PC-3 (cell line): ENCODE results near the gene SLC22A17. TPM values are rescaled to one million over a fixed set of nuclear protein-coding genes. Genes with fewer than 3 reads are reported as not detected.

Source experiments
- ATAC-seq: fragments of 200-7000 bp; cut with Tn5 transposase; 2 replicates; pipeline ENCODE4 v1.9.1; 2020; ENCODE audit warnings: mild to moderate bottlenecking, moderate library complexity
- BruUV-seq: library from RNA; stranded (reverse); fragments of 400-500 nt; replicated peaks from 2 replicates; lab custom pipeline; 2021; lab: Mats Ljungman, UMichigan
- CTCF ChIA-PET: fragments of 300-600 bp; sonication (Branson Sonifier 250); formaldehyde crosslinking; loops from one replicate; lab custom pipeline; 2022; ENCODE audit warnings: antibody characterized with exemption; lab: Charles Lee
- POLR2A ChIA-PET: fragments of 300-600 bp; sonication (Branson Sonifier 250); formaldehyde crosslinking; loops from one replicate; lab custom pipeline; 2022; ENCODE audit warnings: antibody characterized with exemption; ENCODE audit not compliant: unreplicated experiment; lab: Charles Lee
- DNase-seq: peaks from one replicate; pipeline ENCODE4 v3.0.0-alpha.2; 2015
- H2AFZ ChIP-seq: fragments of 300-600 bp; sonication (generic); 2 replicates; pipeline ENCODE4 v1.6.0; 2016; ENCODE audit warnings: antibody characterized with exemption, low read length
- H3F3A ChIP-seq: fragments of 300-600 bp; sonication (generic); one replicate; pipeline ENCODE4 v1.6.0; 2017; ENCODE audit warnings: antibody characterized with exemption, low read length, control low read depth, mild to moderate bottlenecking; ENCODE audit not compliant: unreplicated experiment
- H3K27ac ChIP-seq: fragments of 300-600 bp; sonication (generic); 2 replicates; pipeline ENCODE4 v1.5.1; 2016; ENCODE audit warnings: mild to moderate bottlenecking, low read length
- H3K27me3 ChIP-seq: fragments of 300-600 bp; sonication (generic); 2 replicates; pipeline ENCODE4 v1.6.1; 2016; ENCODE audit warnings: low read length, mixed read lengths
- H3K36me3 ChIP-seq: fragments of 300-600 bp; sonication (generic); 2 replicates; pipeline ENCODE4 v1.6.1; 2016; ENCODE audit warnings: low read depth, mixed run types, low read length, mixed read lengths
- H3K4me1 ChIP-seq: fragments of 300-600 bp; sonication (generic); 2 replicates; pipeline ENCODE4 v1.5.1; 2016; ENCODE audit warnings: low read length; ENCODE audit not compliant: insufficient read depth
- H3K4me2 ChIP-seq: fragments of 300-600 bp; sonication (generic); 2 replicates; pipeline ENCODE4 v1.6.0; 2016; ENCODE audit warnings: low read length
- H3K4me3 ChIP-seq: fragments of 300-600 bp; sonication (generic); 2 replicates; pipeline ENCODE4 v1.5.1; 2016; ENCODE audit warnings: mild to moderate bottlenecking, low read length, mixed read lengths
- H3K79me2 ChIP-seq: fragments of 300-600 bp; sonication (generic); 2 replicates; pipeline ENCODE4 v1.6.1; 2017; ENCODE audit warnings: low read length, mixed read lengths
- H3K9ac ChIP-seq: fragments of 300-600 bp; sonication (generic); 2 replicates; pipeline ENCODE4 v1.6.0; 2016; ENCODE audit warnings: mild to moderate bottlenecking, low read length
- H3K9me2 ChIP-seq: fragments of 300-600 bp; sonication (generic); replicated peaks from 2 replicates; pipeline ENCODE4 v1.6.1; 2016; ENCODE audit warnings: mixed run types, low read length, mixed read lengths
- H3K9me3 ChIP-seq: fragments of 300-600 bp; sonication (generic); 2 replicates; pipeline ENCODE4 v1.6.1; 2016; ENCODE audit warnings: low read length, mixed read lengths
- H4K20me1 ChIP-seq: fragments of 300-600 bp; sonication (generic); 2 replicates; pipeline ENCODE4 v1.6.1; 2016; ENCODE audit warnings: low read length, mixed read lengths
- CTCF ChIP-seq: fragments of 300-600 bp; sonication (generic); conservative IDR thresholded peaks from 2 replicates; pipeline ENCODE4 v1.5.1; 2017; ENCODE audit warnings: antibody characterized with exemption, low read depth, mild to moderate bottlenecking, low read length
- EZH2 ChIP-seq: fragments of 300-600 bp; sonication (generic); IDR thresholded peaks from one replicate; pipeline ENCODE4 v1.6.1; 2017; ENCODE audit warnings: antibody characterized with exemption, mild to moderate bottlenecking, low read length; ENCODE audit not compliant: unreplicated experiment
- EZH2phosphoT487 ChIP-seq: fragments of 300-600 bp; sonication (generic); IDR thresholded peaks from 2 replicates; pipeline ENCODE4 v1.6.1; 2018; ENCODE audit warnings: mild to moderate bottlenecking, antibody characterized with exemption, low read length, borderline replicate concordance
- intact Hi-C: fragments of 100-400 bp; cut with micrococcal nuclease; formaldehyde crosslinking; loops from 2 replicates; pipeline ENCODE4 v1.9.0; 2023
- total RNA-seq: library from RNA; depleted of rRNA; stranded (reverse); fragments of >200 nt; gene quantifications from 2 replicates; pipeline ENCODE4 v1.2.3, GENCODE V29; 2014

SLC22A17 gene
- total RNA-seq, 1 experiment from 2014 or later: 12.0 TPM

DNA sequence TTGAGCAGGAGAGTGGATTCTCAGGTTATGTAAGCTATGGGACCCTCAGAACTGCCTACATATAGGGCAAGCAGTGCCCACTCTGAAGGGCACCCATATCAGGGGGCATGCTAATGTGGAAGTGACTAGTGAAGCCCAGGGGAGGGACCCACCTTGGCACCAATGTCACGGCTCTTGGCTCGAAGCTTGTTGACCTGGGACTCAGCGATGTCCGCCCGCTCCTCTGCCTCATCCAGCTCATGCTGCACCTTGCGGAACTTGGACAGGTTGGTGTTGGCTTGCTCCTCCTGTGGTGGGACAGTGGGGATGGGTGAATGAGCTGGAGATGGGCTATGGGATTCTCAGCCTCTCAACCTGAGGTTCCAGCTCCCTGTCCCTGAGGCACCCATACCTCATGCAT lies 29.6 kb upstream of the SLC22A17 start:
- Histone ChIP-seq H3K4me1 (no peaks in the 10 kb centered on the region), H3K4me3 (no peak overlapping the region), H3K27ac (no peak overlapping the region), H3K9me3 (no peaks in the 10 kb centered on the region), H3K9me2 (no peaks in the 10 kb centered on the region), H3K9ac (no peak overlapping the region), H4K20me1 (no peaks in the 10 kb centered on the region), H3F3A (no peaks in the 10 kb centered on the region), H3K27me3 (peaks cover 45% of the 10 kb centered on the region), H3K36me3 (no peaks in the 10 kb centered on the region), H3K79me2 (no peaks in the 10 kb centered on the region), H2AFZ (no peak overlapping the region), H3K4me2 (no peak overlapping the region)
- no peak for DNase-seq
- POLR2A ChIA-PET: no interaction called here
- TF ChIP-seq CTCF: no peak
- TF ChIP-seq EZH2phosphoT487: no peak
- no peak for TF ChIP-seq EZH2
- CTCF ChIA-PET: no interaction called here
- BruUV-seq: no TSS peak
- intact Hi-C loops: no loop called here
- no peak for ATAC-seq

DNA sequence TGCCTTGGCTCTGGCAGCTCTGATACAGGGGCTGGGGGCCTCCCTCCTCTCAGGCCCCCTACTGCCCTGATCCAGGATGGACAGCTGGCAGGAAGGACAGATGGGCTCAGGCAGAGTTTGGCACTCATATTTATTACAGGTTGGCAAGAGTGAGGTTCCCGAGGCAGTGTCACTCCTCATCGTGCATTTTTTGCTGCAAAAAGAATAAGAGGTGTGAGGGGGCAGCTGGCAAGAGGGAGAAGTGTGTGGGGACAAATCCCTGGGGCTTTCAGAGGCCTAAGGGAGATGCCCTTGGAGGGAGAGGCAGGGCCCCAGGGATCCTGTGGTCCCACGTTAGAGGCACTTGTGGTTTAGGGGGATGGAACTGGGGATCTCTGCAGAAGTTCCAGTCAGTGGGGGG lies 29.2 kb upstream of the SLC22A17 start:
- Histone ChIP-seq H3K27ac (no peak overlapping the region), H3K9ac (no peak overlapping the region), H4K20me1 (no peaks in the 10 kb centered on the region), H3K9me3 (no peaks in the 10 kb centered on the region), H3F3A (no peaks in the 10 kb centered on the region), H2AFZ (no peak overlapping the region), H3K27me3 (peaks cover 41% of the 10 kb centered on the region), H3K36me3 (no peaks in the 10 kb centered on the region), H3K79me2 (no peaks in the 10 kb centered on the region), H3K4me2 (no peak overlapping the region), H3K4me1 (no peaks in the 10 kb centered on the region), H3K9me2 (no peaks in the 10 kb centered on the region), H3K4me3 (no peak overlapping the region)
- DNase-seq (no peak), ATAC-seq (no peak)
- BruUV-seq: no TSS peak
- TF ChIP-seq EZH2phosphoT487 (no peak), CTCF (no peak), EZH2 (no peak)
- ChIA-PET CTCF (no interaction called here), POLR2A (no interaction called here)
- intact Hi-C loops: no loop called here

DNA sequence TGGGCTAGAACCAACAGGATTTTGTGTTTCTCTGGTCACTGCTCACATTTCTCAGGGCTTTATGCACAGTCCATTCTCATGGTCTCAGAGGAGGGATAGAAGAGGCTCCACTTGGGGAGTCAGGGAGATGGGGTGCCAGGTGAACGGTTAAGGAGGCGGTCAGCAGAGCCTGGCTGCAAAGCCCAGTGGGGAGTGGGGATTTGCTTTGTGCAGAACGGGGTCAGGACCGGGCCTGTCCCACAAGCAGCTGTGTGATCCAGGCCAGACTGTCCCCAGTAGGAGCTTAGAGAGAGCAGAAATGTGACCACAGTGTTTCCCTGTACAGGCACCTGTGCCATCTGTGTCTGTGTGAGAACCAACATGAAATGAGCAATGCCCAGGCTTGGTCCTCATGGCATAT lies 28.3 kb upstream of the SLC22A17 start:
- intact Hi-C loops: loop anchor here (1.0 kb wide), 2 partner anchors 53 to 116 kb away; no protein-coding TSS in a partner anchor
- H3K9me3 ChIP-seq: no peaks in the 10 kb centered on the region
- BruUV-seq: no TSS peak
- H3K4me1 ChIP-seq: no peaks in the 10 kb centered on the region
- H2AFZ ChIP-seq: no peak overlapping the region
- H4K20me1 ChIP-seq: no peaks in the 10 kb centered on the region
- no peak for DNase-seq
- H3K36me3 ChIP-seq: no peaks in the 10 kb centered on the region
- ChIA-PET CTCF (no interaction called here), POLR2A (no interaction called here)
- no peak overlapping the region for H3K4me3 ChIP-seq
- H3K79me2 ChIP-seq: no peaks in the 10 kb centered on the region
- no peaks in the 10 kb centered on the region for H3F3A ChIP-seq
- no peak overlapping the region for H3K27ac ChIP-seq
- H3K9me2 ChIP-seq: no peaks in the 10 kb centered on the region
- ATAC-seq: no peak
- H3K4me2 ChIP-seq: no peak overlapping the region
- peaks cover 41% of the 10 kb centered on the region for H3K27me3 ChIP-seq
- no peak overlapping the region for H3K9ac ChIP-seq
- no peak for TF ChIP-seq CTCF
- TF ChIP-seq EZH2: no peak
- TF ChIP-seq EZH2phosphoT487: no peak
